Endothelial cell of umbilical vein (primary cell): ENCODE data around the gene PANX1.

Source experiments
- CTCF ChIP-seq, 2 donors: IDR thresholded peaks; 1 replicate in 1 of 2; 2 replicates in 1 of 2; pipeline ENCODE4 v1.5.1; 2011; ENCODE audit warnings: low read length in 2 of 2, mild to moderate bottlenecking in 2 of 2, moderate library complexity in 2 of 2, control low read depth in 1 of 2, inconsistent platforms in 1 of 2, low read depth in 1 of 2; ENCODE audit not compliant: insufficient read depth in 1 of 2; ENCODE audit errors: extremely low read depth in 1 of 2
- EZH2 ChIP-seq: IDR thresholded peaks from 2 replicates; pipeline ENCODE4 v1.6.1; 2012; ENCODE audit warnings: borderline replicate concordance, low read depth, mild to moderate bottlenecking, moderate library complexity, low read length, inconsistent platforms; ENCODE audit not compliant: severe bottlenecking
- FOS ChIP-seq: IDR thresholded peaks from 2 replicates; pipeline ENCODE4 v1.6.1; 2011; ENCODE audit warnings: mild to moderate bottlenecking, low read length, moderate library complexity, borderline replicate concordance; ENCODE audit not compliant: insufficient read depth
- JUN ChIP-seq: IDR thresholded peaks from 2 replicates; pipeline ENCODE4 v1.6.1; 2011; ENCODE audit warnings: borderline replicate concordance, low read depth; ENCODE audit not compliant: insufficient read length, insufficient read depth
- POLR2A ChIP-seq: IDR thresholded peaks from 2 replicates; pipeline ENCODE4 v1.6.1; 2012; ENCODE audit warnings: low read depth, mild to moderate bottlenecking, control low read depth, low read length
- POLR2AphosphoS5 ChIP-seq: IDR thresholded peaks from 2 replicates; pipeline ENCODE4 v1.6.1; 2012; ENCODE audit warnings: low read depth, mild to moderate bottlenecking, control low read depth, low read length, moderate library complexity; ENCODE audit not compliant: insufficient read depth

GRCh38 chr11:94170953-94171352 is 42.3 kb downstream of the PANX1 start:
- TF ChIP-seq CTCF (IDR thresholded peaks at IDR 0.05; ENCODE audit: extremely low read depth in 1 of 2, insufficient read depth in 1 of 2, low read depth in 1 of 2, low read length in 2 of 2): no peak
- TF ChIP-seq POLR2AphosphoS5: no peak
- TF ChIP-seq FOS: no peak
- TF ChIP-seq POLR2A: no peak
- no peak for TF ChIP-seq EZH2
- TF ChIP-seq JUN: no peak
